Panc1 (cell line): ENCODE results near the gene PDZD2.

Experiments used
- POLR2AphosphoS5 ChIP-seq: IDR thresholded peaks from 2 replicates; pipeline ENCODE4 v1.6.1; 2012; ENCODE audit warnings: mild to moderate bottlenecking, low read depth, low read length, moderate library complexity
- TF ChIP-seq, protein P1 (sequence below): fragments of 450-650 bp; IDR thresholded peaks from 2 replicates; pipeline ENCODE4 v1.5.1; 2017; ENCODE audit warnings: mild to moderate bottlenecking

DNA sequence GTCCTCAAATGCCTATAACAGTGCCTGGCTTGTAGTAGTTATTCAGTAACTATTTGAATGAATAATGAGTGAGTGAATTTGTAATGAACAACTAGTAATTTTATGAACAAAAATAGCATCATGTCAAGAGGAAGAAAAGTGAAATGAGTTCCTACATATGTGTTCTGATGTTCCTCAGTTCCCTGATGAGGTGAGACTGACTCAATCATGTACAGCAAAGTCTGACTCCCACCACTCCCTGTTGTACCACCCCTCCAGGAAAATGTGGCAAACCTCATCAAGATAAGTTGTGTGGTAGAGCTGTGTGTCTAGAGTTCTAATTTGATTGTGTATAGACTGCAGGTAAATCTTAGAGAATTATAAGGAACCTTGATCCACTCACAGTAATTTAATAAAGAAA, 333.6 kb downstream of the PDZD2 start:
- TF ChIP-seq, protein P1, sequence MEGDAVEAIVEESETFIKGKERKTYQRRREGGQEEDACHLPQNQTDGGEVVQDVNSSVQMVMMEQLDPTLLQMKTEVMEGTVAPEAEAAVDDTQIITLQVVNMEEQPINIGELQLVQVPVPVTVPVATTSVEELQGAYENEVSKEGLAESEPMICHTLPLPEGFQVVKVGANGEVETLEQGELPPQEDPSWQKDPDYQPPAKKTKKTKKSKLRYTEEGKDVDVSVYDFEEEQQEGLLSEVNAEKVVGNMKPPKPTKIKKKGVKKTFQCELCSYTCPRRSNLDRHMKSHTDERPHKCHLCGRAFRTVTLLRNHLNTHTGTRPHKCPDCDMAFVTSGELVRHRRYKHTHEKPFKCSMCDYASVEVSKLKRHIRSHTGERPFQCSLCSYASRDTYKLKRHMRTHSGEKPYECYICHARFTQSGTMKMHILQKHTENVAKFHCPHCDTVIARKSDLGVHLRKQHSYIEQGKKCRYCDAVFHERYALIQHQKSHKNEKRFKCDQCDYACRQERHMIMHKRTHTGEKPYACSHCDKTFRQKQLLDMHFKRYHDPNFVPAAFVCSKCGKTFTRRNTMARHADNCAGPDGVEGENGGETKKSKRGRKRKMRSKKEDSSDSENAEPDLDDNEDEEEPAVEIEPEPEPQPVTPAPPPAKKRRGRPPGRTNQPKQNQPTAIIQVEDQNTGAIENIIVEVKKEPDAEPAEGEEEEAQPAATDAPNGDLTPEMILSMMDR, result no peak
- no peak for TF ChIP-seq POLR2AphosphoS5
